SK-N-SH (cell line): ENCODE data around the gene FASTK.

Experiments used
- CTCF ChIP-seq: fragments of 200-600 bp; sonication (generic); IDR thresholded peaks from 2 replicates; pipeline ENCODE4 v1.6.1; 2017; ENCODE audit warnings: antibody characterized with exemption, mild to moderate bottlenecking, moderate library complexity
- FOXM1 ChIP-seq: IDR thresholded peaks from 2 replicates; pipeline ENCODE4 v1.4.0; 2012; ENCODE audit warnings: low read depth, mild to moderate bottlenecking
- MEF2A ChIP-seq: IDR thresholded peaks from 2 replicates; pipeline ENCODE4 v1.4.0; 2012; ENCODE audit warnings: low read depth, borderline replicate concordance
- POLR2AphosphoS5 ChIP-seq: IDR thresholded peaks from 2 replicates; pipeline ENCODE4 v1.6.1; 2012; ENCODE audit warnings: low read depth, low read length
- RAD21 ChIP-seq: IDR thresholded peaks from 2 replicates; pipeline ENCODE4 v1.6.1; 2012; ENCODE audit warnings: mild to moderate bottlenecking, low read length

DNA sequence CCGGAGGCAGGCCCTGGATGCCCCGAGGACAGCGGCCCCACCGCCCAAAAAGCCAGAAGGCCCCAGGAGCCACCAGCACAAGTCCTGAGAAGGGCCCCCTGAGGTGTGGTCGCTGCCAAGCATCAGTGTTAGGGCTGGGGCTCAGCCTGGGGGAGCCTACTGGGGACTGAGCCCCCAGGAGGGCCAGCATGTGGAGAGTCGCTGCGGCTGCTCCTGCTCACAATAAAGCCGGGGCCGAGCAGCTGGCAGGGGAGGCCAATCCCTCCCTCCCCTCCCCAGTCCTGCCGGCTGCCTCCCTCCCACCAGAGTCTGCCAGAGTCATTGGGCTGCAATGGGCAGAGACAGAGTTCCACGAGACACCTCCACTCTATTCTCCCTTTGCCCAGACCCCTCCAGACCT is 35.3 kb downstream of the FASTK start:
- TF ChIP-seq CTCF (no peak), FOXM1 (no peak), POLR2AphosphoS5 (no peak), MEF2A (no peak), RAD21 (no peak)
